GM12878 (cell line): ENCODE data around the gene CD244. TPM values are rescaled to one million over a fixed set of nuclear protein-coding genes. Genes with fewer than 3 reads are reported as not detected.
A peak's percentile ranks its signal among the peaks of the same experiment; 100 is the strongest.
"Not testable (repeated sequence)": the region's sequence is repeated elsewhere in the genome, so short reads cannot be mapped to it uniquely, and the experiment has no call there.

Experiments
- ATAC-seq: fragments of 200-7000 bp; cut with Tn5 transposase; 3 replicates; pipeline ENCODE4 v1.9.1; 2020; ENCODE audit warnings: mild to moderate bottlenecking, moderate library complexity
- BruUV-seq: library from RNA; stranded (reverse); fragments of 400-500 nt; replicated peaks from 2 replicates; lab custom pipeline; 2021; lab: Mats Ljungman, UMichigan
- CTCF ChIA-PET: fragments of 300-600 bp; sonication (Branson Sonifier 250); formaldehyde crosslinking; extraction: SDS; loops from one replicate; lab custom pipeline; 2021; ENCODE audit warnings: inconsistent platforms; lab: Yijun Ruan, JAX
- POLR2A ChIA-PET: fragments of 350-600 bp; formaldehyde crosslinking; extraction: SDS; loops from one replicate; lab custom pipeline; 2021; ENCODE audit warnings: inconsistent platforms; lab: Charles Lee
- RAD21 ChIA-PET: fragments of 300-600 bp; sonication (Branson Sonifier 250); formaldehyde crosslinking; loops from one replicate; lab custom pipeline; 2023; ENCODE audit warnings: antibody characterized with exemption; ENCODE audit not compliant: unreplicated experiment; lab: Charles Lee
- SMC1A ChIA-PET: fragments of 300-600 bp; sonication (Branson Sonifier 250); formaldehyde crosslinking; loops from one replicate; lab custom pipeline; 2023; ENCODE audit not compliant: unreplicated experiment, uncharacterized antibody; lab: Charles Lee
- DNase-seq: peaks from one replicate; pipeline ENCODE4 v3.0.0-alpha.2; 2011; ENCODE audit warnings: low read depth, low spot score
- FAIRE-seq: peaks from 3 replicates; lab custom pipeline; 2011; peaks lifted over from hg19 to GRCh38; lab: Jason Lieb, UNC
- H2AFZ ChIP-seq: 2 replicates; pipeline ENCODE4 v1.6.0; 2011; ENCODE audit warnings: low read depth, low read length, control low read depth; ENCODE audit not compliant: control insufficient read depth
- H3K27ac ChIP-seq: 2 replicates; pipeline ENCODE4 v1.5.1; 2011; ENCODE audit warnings: control low read depth; ENCODE audit not compliant: control insufficient read depth, insufficient read depth
- H3K27me3 ChIP-seq, 2 experiments: replicated peaks in 1 of 2; 2 replicates each; pipeline versions ENCODE4 v1.6.0 to v1.6.1; 2011; ENCODE audit warnings: low read length in 1 of 2; ENCODE audit not compliant: control insufficient read depth in 2 of 2, insufficient read depth in 2 of 2
- H3K36me3 ChIP-seq, 2 experiments: 2 replicates each; pipeline ENCODE4 v1.5.1; 2011; ENCODE audit warnings: low read length in 1 of 2; ENCODE audit not compliant: control insufficient read depth in 2 of 2, insufficient read depth in 2 of 2
- H3K4me1 ChIP-seq: 2 replicates; pipeline ENCODE4 v1.6.1; 2011; ENCODE audit warnings: mild to moderate bottlenecking, low read length, moderate library complexity, mixed read lengths; ENCODE audit not compliant: control insufficient read depth, insufficient read depth
- H3K4me2 ChIP-seq: 2 replicates; pipeline ENCODE4 v1.6.0; 2011; ENCODE audit warnings: control low read depth; ENCODE audit not compliant: control insufficient read depth, insufficient read depth
- H3K4me3 ChIP-seq: fragments of 200-600 bp; sonication (generic); 2 replicates; pipeline ENCODE4 v1.5.1; 2016
- H3K79me2 ChIP-seq: 2 replicates; pipeline ENCODE4 v1.6.0; 2011; ENCODE audit warnings: low read length; ENCODE audit not compliant: control insufficient read depth, insufficient read depth
- H3K9ac ChIP-seq: 2 replicates; pipeline ENCODE4 v1.8.0; 2011; ENCODE audit warnings: low read length, control low read depth, mixed read lengths; ENCODE audit not compliant: control insufficient read depth, insufficient read depth
- H3K9me3 ChIP-seq: replicated peaks from 3 replicates; pipeline ENCODE4 v1.5.1; 2011; ENCODE audit warnings: mild to moderate bottlenecking, low read length; ENCODE audit not compliant: control insufficient read depth, insufficient read depth
- H4K20me1 ChIP-seq: 2 replicates; pipeline ENCODE4 v1.6.0; 2011; ENCODE audit not compliant: control insufficient read depth, insufficient read depth
- BHLHE40 ChIP-seq, 2 experiments: fragments of 450-650 bp in 1 of 2; IDR thresholded peaks; 2 replicates each; pipeline ENCODE4 v1.6.1; 2011 to 2017; ENCODE audit warnings: low read depth in 2 of 2, borderline replicate concordance in 1 of 2, improper control_type of control experiment in 1 of 2, low read length in 1 of 2, mild to moderate bottlenecking in 1 of 2
- FOS ChIP-seq: IDR thresholded peaks from 3 replicates; pipeline ENCODE4 v1.6.1; 2011; ENCODE audit warnings: borderline replicate concordance; ENCODE audit not compliant: insufficient read length; ENCODE audit errors: extremely low read depth
- HCFC1 ChIP-seq: fragments of 150-350 bp; IDR thresholded peaks from 2 replicates; pipeline ENCODE4 v1.6.1; 2014; ENCODE audit warnings: low read length
- SPI1 ChIP-seq: IDR thresholded peaks from 2 replicates; pipeline ENCODE4 v1.6.1; 2011; ENCODE audit warnings: low read depth, mild to moderate bottlenecking, low read length, moderate library complexity, borderline replicate concordance; ENCODE audit not compliant: insufficient read depth
- WGBS: methylation state at CpG from one replicate; pipeline ENCODE4 v1.1.6; 2016; ENCODE audit warnings: low lambda C conversion rate; ENCODE audit not compliant: insufficient replicate concordance, insufficient coverage; ENCODE audit errors: missing lambda C conversion rate; 5-methylcytosine and 5-hydroxymethylcytosine counted together
- in situ Hi-C: fragments of 300-500 bp; cut with MboI; formaldehyde crosslinking; loops from 9 replicates; pipeline ENCODE4 v1.14.3; 2018; ENCODE audit warnings: mixed read lengths
- intact Hi-C: fragments of 100-400 bp; cut with micrococcal nuclease; formaldehyde crosslinking; loops from one replicate; pipeline ENCODE4 v1.14.2; 2022; ENCODE audit not compliant: unreplicated experiment
- polyA plus RNA-seq, 11 experiments: library from polyadenylated mRNA; depleted of rRNA in 4 of 11; unstranded in 6 of 11; stranded (reverse) in 5 of 11; fragments of >200 nt; fragmentation: Nextera tagmentation in 4 of 11; fragmentation: Illumina TruSeq in 1 of 11; extraction: Ambion mirVana in 4 of 11; extraction: Trizol in 1 of 11; gene quantifications; 1 replicate in 1 of 11; 2 replicates in 10 of 11; pipeline versions ENCODE4 v1.2.1 to v1.2.3, GENCODE V29; 2011 to 2016; ENCODE audit warnings: inconsistent platforms in 2 of 11, missing spikeins in 2 of 11, low read depth in 1 of 11
- total RNA-seq, 4 experiments: library from RNA; depleted of rRNA in 3 of 4; stranded (reverse); fragments of >200 nt in 3 of 4; fragmentation: Illumina TruSeq in 1 of 4; extraction: Trizol in 1 of 4; gene quantifications; 2 replicates each; pipeline versions ENCODE4 v1.2.1 to v1.2.3, GENCODE V29; 2013 to 2021

Gene CD244
- total and polyA plus RNA-seq, 10 of the 15 experiments (the other 5 are each of a cell fraction or from before 2014, with no cell fraction given) = 0.24 to 13.6 (median 0.73) TPM

- ATAC-seq (0 out of 3 replicates have a peak, but pooled peaks have one; percentile 16), DNase-seq (no peak), FAIRE-seq (no peak)
- H3K4me1 ChIP-seq = peaks cover 5% of the 10 kb centered on the region
- in situ Hi-C loops = no loop called here
- H3K4me3 ChIP-seq = no peak overlapping the region
- no peak overlapping the region for H3K27ac ChIP-seq
- 31% methylated on average over 3 of the region's 3 CpGs for WGBS
- H3K9ac ChIP-seq = no peak overlapping the region
- H3K79me2 ChIP-seq = no peaks in the 10 kb centered on the region
- intact Hi-C loops = no loop called here
- SMC1A ChIA-PET = interaction anchor here (1.7 to 2.2 kb wide), 5 partner anchors 10 to 84 kb away, joined by 5 to 14 read pairs (median 7); no protein-coding TSS in a partner anchor
- H2AFZ ChIP-seq = no peak overlapping the region
- POLR2A ChIA-PET = no interaction called here
- RAD21 ChIA-PET = interaction anchor here (1.7 kb wide), 1 partner anchor 32 kb away, joined by 4 read pairs; no protein-coding TSS in a partner anchor
- TF ChIP-seq SPI1 = 0 out of 2 replicates have a peak, but pooled peaks have one; percentile 12
- no peak for TF ChIP-seq HCFC1
- no peak for TF ChIP-seq FOS
- no peak overlapping the region for H3K4me2 ChIP-seq
- no peaks in the 10 kb centered on the region for H4K20me1 ChIP-seq
- CTCF ChIA-PET = interaction anchor here (1.1 to 1.8 kb wide), 3 partner anchors 9 to 91 kb away, joined by 3 to 10 read pairs (median 6); no protein-coding TSS in a partner anchor
- H3K9me3 ChIP-seq = no peaks in the 10 kb centered on the region
- no peaks in the 10 kb centered on the region for H3K27me3 ChIP-seq
- BruUV-seq = no TSS peak
- H3K36me3 ChIP-seq = no peaks in the 10 kb centered on the region
Measured at GRCh38 chr1:160868141-160868540, 5.5 kb upstream of the CD244 start.

GRCh38 chr1:160867651-160868050 is 5.0 kb upstream of the CD244 start:
- ChIA-PET SMC1A (interaction anchor here (1.8 kb wide), 1 partner anchor 84 kb away, joined by 7 read pairs; no protein-coding TSS in a partner anchor), CTCF (interaction anchor here (1.1 to 1.2 kb wide), 2 partner anchors 9 to 17 kb away, joined by 3 to 6 read pairs; no protein-coding TSS in a partner anchor)
- H3K4me3 ChIP-seq, ATAC-seq, RAD21 ChIA-PET, FAIRE-seq, intact Hi-C loops, H3K36me3 ChIP-seq, H4K20me1 ChIP-seq, H3K9me3 ChIP-seq, DNase-seq, POLR2A ChIA-PET, H3K4me1 ChIP-seq, H3K27me3 ChIP-seq, BruUV-seq, H3K4me2 ChIP-seq, H3K9ac ChIP-seq: not testable (repeated sequence)
- WGBS = 4% methylated on average over 4 of the region's 4 CpGs
- peak in 1 of 2 experiments; percentile 37; a peak in 1 of 4 replicates for TF ChIP-seq BHLHE40 (IDR thresholded peaks at IDR 0.05; ENCODE audit: borderline replicate concordance in 1 of 2, low read depth in 2 of 2, low read length in 1 of 2)
- TF ChIP-seq, all 136 proteins: peak for 1; not testable (repeated sequence) for 135
- in situ Hi-C loops, H3K27ac ChIP-seq, H2AFZ ChIP-seq, H3K79me2 ChIP-seq: not testable (repeated sequence)
